Loucy (cell line): ENCODE measurements around the gene HSD3B7.

Experiments
- H2AFZ ChIP-seq: fragments of 200-600 bp; sonication (generic); 2 replicates; pipeline ENCODE4 v1.6.0; 2016; ENCODE audit warnings: antibody characterized with exemption, mild to moderate bottlenecking, low read length, moderate library complexity
- H3F3A ChIP-seq: fragments of 200-600 bp; 2 replicates; pipeline ENCODE4 v1.6.0; 2016; ENCODE audit warnings: antibody characterized with exemption, low read depth, mild to moderate bottlenecking
- H3K27me3 ChIP-seq: fragments of 200-600 bp; sonication (generic); 2 replicates; pipeline ENCODE4 v1.6.1; 2014; ENCODE audit warnings: low read length, mild to moderate bottlenecking; ENCODE audit not compliant: insufficient read depth, poor library complexity, severe bottlenecking
- H3K36me3 ChIP-seq: fragments of 200-600 bp; sonication (generic); 2 replicates; pipeline ENCODE4 v1.6.1; 2016; ENCODE audit warnings: low read length; ENCODE audit not compliant: insufficient read depth
- H3K4me1 ChIP-seq: fragments of 200-600 bp; sonication (generic); 2 replicates; pipeline ENCODE4 v1.5.1; 2014; ENCODE audit warnings: low read length, mild to moderate bottlenecking; ENCODE audit not compliant: insufficient read depth, poor library complexity, severe bottlenecking
- H3K4me2 ChIP-seq: fragments of 200-600 bp; sonication (generic); 2 replicates; pipeline ENCODE4 v1.6.0; 2014; ENCODE audit warnings: antibody characterized with exemption, low read length, low read depth, mild to moderate bottlenecking; ENCODE audit not compliant: poor library complexity, severe bottlenecking
- H3K4me3 ChIP-seq: fragments of 200-600 bp; sonication (generic); 2 replicates; pipeline ENCODE4 v1.5.1; 2014; ENCODE audit warnings: low read length, mild to moderate bottlenecking, mixed read lengths; ENCODE audit not compliant: poor library complexity, severe bottlenecking
- H3K79me2 ChIP-seq: fragments of 200-600 bp; sonication (generic); 2 replicates; pipeline ENCODE4 v1.6.1; 2014; ENCODE audit warnings: low read length; ENCODE audit not compliant: insufficient read depth
- H3K9ac ChIP-seq: fragments of 200-600 bp; sonication (generic); 2 replicates; pipeline ENCODE4 v1.6.0; 2014; ENCODE audit warnings: mild to moderate bottlenecking, low read depth, low read length, moderate library complexity; ENCODE audit not compliant: poor library complexity, severe bottlenecking
- H3K9me2 ChIP-seq: fragments of 200-600 bp; sonication (generic); replicated peaks from 2 replicates; pipeline ENCODE4 v1.6.1; 2016; ENCODE audit warnings: low read depth, low read length, mixed read lengths
- H3K9me3 ChIP-seq: fragments of 200-600 bp; sonication (generic); 2 replicates; pipeline ENCODE4 v1.6.1; 2014; ENCODE audit warnings: mild to moderate bottlenecking, antibody characterized with exemption, low read length, low read depth; ENCODE audit not compliant: insufficient read depth
- H4K20me1 ChIP-seq: fragments of 200-600 bp; sonication (generic); 2 replicates; pipeline ENCODE4 v1.6.0; 2014; ENCODE audit warnings: antibody characterized with exemption, low read length, mild to moderate bottlenecking; ENCODE audit not compliant: insufficient read depth, poor library complexity, severe bottlenecking
- CTCF ChIP-seq: fragments of 200-600 bp; sonication (generic); conservative IDR thresholded peaks from 2 replicates; pipeline ENCODE4 v1.5.1; 2014; ENCODE audit warnings: mild to moderate bottlenecking, antibody characterized with exemption, low read length
- EZH2phosphoT487 ChIP-seq: fragments of 200-600 bp; IDR thresholded peaks from 2 replicates; pipeline ENCODE4 v1.6.1; 2018; ENCODE audit warnings: antibody characterized with exemption, mild to moderate bottlenecking, moderate library complexity, borderline replicate concordance

The HSD3B7 gene

GRCh38 chr16:31023627-31024226 lies 38.7 kb downstream of the HSD3B7 start:
- H3K27me3 ChIP-seq: no peaks in the 10 kb centered on the region
- H2AFZ ChIP-seq: no peak overlapping the region
- H3K9ac ChIP-seq: no peak overlapping the region
- H3F3A ChIP-seq: no peaks in the 10 kb centered on the region
- TF ChIP-seq EZH2phosphoT487 (no peak), CTCF (no peak)
- no peaks in the 10 kb centered on the region for H3K4me1 ChIP-seq
- H3K4me2 ChIP-seq: no peak overlapping the region
- no peaks in the 10 kb centered on the region for H3K9me2 ChIP-seq
- no peak overlapping the region for H3K4me3 ChIP-seq
- no peaks in the 10 kb centered on the region for H4K20me1 ChIP-seq
- H3K36me3 ChIP-seq: no peaks in the 10 kb centered on the region
- no peaks in the 10 kb centered on the region for H3K79me2 ChIP-seq
- H3K9me3 ChIP-seq: no peaks in the 10 kb centered on the region

- Histone ChIP-seq H2AFZ (no peak overlapping the region; the same call in 1 of the 2 replicates), H3K4me3 (no peak overlapping the region)
- TF ChIP-seq CTCF (no peak), EZH2phosphoT487 (no peak)
These were observed 40.3 kb downstream of the HSD3B7 start for GRCh38 chr16:31025339-31025738.

GRCh38 chr16:31029272-31029671 lies 44.3 kb downstream of the HSD3B7 start:
- no peak for TF ChIP-seq CTCF
- TF ChIP-seq EZH2phosphoT487: no peak
- Histone ChIP-seq H3K4me3 (no peak overlapping the region), H3K27me3 (no peaks in the 10 kb centered on the region), H3K9ac (no peak overlapping the region), H3K9me2 (no peaks in the 10 kb centered on the region), H3F3A (no peaks in the 10 kb centered on the region), H3K9me3 (no peaks in the 10 kb centered on the region), H3K79me2 (0 out of 2 replicates have a peak, but pooled peaks cover 5% of the 10 kb centered on the region), H3K4me1 (peaks cover 6% of the 10 kb centered on the region), H3K36me3 (no peaks in the 10 kb centered on the region), H3K4me2 (no peak overlapping the region), H2AFZ (no peak overlapping the region), H4K20me1 (no peaks in the 10 kb centered on the region)

More at GRCh38 chr16:31025339-31025738, 40.3 kb downstream of the HSD3B7 start:
- Histone ChIP-seq H3K79me2 (no peaks in the 10 kb centered on the region), H3K4me2 (no peak overlapping the region), H3K9me3 (no peaks in the 10 kb centered on the region), H3K36me3 (no peaks in the 10 kb centered on the region), H3K4me1 (no peaks in the 10 kb centered on the region), H3K9me2 (no peaks in the 10 kb centered on the region), H3F3A (no peaks in the 10 kb centered on the region), H3K9ac (no peak overlapping the region), H3K27me3 (no peaks in the 10 kb centered on the region), H4K20me1 (no peaks in the 10 kb centered on the region)
